Fibroblast of skin of right biceps (primary cell): ENCODE results near the gene LGALS3BP.
"Not testable (repeated sequence)": the region's sequence is repeated elsewhere in the genome, so short reads cannot be mapped to it uniquely, and the experiment has no call there.

Experiments used
- DNase-seq: peaks from one replicate; pipeline ENCODE4 v3.0.0-alpha.2; 2013

The LGALS3BP gene

GRCh38 chr17:78977997-78978973, 1.4 kb downstream of the LGALS3BP start:
- no peak for DNase-seq

- no peak for DNase-seq
These were observed 2.1 kb downstream of the LGALS3BP start for GRCh38 chr17:78977681-78977943.

- DNase-seq, result no peak
These were observed 2.6 kb downstream of the LGALS3BP start for GRCh38 chr17:78976907-78977680.

GRCh38 chr17:78974635-78975591, 4.8 kb downstream of the LGALS3BP start:
- DNase-seq, result peak; percentile 78

GRCh38 chr17:78973792-78974520, 5.8 kb downstream of the LGALS3BP start:
- no peak for DNase-seq

GRCh38 chr17:78973196-78973595, 6.5 kb downstream of the LGALS3BP start:
- DNase-seq, result no peak

GRCh38 chr17:78972507-78973105, 7.1 kb downstream of the LGALS3BP start:
- no peak for DNase-seq

GRCh38 chr17:78971756-78972506, 7.8 kb downstream of the LGALS3BP start:
- no peak for DNase-seq

- DNase-seq, result peak; percentile 68
These were observed 8.6 kb downstream of the LGALS3BP start for GRCh38 chr17:78970834-78971755.

GRCh38 chr17:78969865-78970264, 9.9 kb downstream of the LGALS3BP start:
- no peak for DNase-seq

- DNase-seq, result no peak
These were observed 11.9 kb downstream of the LGALS3BP start for GRCh38 chr17:78967782-78968362.

GRCh38 chr17:78966910-78967600, 12.7 kb downstream of the LGALS3BP start:
- DNase-seq, result no peak

GRCh38 chr17:78966123-78966813, 13.5 kb downstream of the LGALS3BP start:
- DNase-seq, result no peak

GRCh38 chr17:78965491-78965924, 14.2 kb downstream of the LGALS3BP start:
- DNase-seq, result no peak

GRCh38 chr17:78963378-78963777, 16.3 kb downstream of the LGALS3BP start:
- no peak for DNase-seq

GRCh38 chr17:78962984-78963348, 16.8 kb downstream of the LGALS3BP start:
- not testable (repeated sequence) for DNase-seq

- DNase-seq, result no peak
These were observed 17.3 kb downstream of the LGALS3BP start for GRCh38 chr17:78962345-78962983.

GRCh38 chr17:78961571-78961970, 18.2 kb downstream of the LGALS3BP start:
- DNase-seq, result no peak
